HG03521 (cell line): ENCODE data around the gene CDKN2B-AS1.

Source experiments
- ATAC-seq: cut with Tn5 transposase; IDR thresholded peaks from one replicate; pipeline ENCODE4 v1.9.1; 2021; ENCODE audit warnings: mild to moderate bottlenecking, moderate library complexity; ENCODE audit not compliant: unreplicated experiment

The CDKN2B-AS1 gene

DNA sequence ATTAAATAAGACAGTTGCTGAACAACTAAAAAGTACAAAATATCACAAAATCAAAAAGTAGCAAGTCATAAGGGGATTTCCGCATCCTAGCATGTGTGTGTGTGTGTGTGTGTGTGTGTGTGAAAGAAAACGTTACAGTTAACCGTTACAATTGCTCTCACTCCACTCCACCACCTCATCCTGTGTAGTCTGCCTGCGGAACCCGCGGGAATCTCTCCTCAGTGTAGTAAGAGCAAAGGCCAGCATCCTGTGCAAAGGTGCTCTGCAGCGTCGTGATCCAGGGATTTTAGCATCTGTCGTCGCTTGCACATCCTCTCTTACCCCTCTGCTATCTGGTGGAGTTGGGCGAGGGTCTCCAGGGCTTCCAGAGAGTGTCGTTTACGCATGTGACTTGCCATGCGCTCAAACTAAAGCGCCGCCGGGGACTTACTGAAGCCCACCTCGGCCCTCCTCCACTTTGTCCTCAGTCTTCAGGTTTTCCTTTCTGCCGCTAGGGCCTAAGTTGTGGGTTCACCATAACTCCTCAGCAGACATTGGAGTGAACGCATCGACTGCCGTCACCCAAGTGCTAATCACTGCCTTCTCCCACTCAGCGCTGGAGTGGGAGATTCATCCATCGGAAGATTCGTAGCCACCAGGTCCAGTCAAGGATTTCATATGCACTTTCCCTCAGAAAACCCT lies 10.6 kb downstream of the CDKN2B-AS1 start:
- ATAC-seq, result no peak

DNA sequence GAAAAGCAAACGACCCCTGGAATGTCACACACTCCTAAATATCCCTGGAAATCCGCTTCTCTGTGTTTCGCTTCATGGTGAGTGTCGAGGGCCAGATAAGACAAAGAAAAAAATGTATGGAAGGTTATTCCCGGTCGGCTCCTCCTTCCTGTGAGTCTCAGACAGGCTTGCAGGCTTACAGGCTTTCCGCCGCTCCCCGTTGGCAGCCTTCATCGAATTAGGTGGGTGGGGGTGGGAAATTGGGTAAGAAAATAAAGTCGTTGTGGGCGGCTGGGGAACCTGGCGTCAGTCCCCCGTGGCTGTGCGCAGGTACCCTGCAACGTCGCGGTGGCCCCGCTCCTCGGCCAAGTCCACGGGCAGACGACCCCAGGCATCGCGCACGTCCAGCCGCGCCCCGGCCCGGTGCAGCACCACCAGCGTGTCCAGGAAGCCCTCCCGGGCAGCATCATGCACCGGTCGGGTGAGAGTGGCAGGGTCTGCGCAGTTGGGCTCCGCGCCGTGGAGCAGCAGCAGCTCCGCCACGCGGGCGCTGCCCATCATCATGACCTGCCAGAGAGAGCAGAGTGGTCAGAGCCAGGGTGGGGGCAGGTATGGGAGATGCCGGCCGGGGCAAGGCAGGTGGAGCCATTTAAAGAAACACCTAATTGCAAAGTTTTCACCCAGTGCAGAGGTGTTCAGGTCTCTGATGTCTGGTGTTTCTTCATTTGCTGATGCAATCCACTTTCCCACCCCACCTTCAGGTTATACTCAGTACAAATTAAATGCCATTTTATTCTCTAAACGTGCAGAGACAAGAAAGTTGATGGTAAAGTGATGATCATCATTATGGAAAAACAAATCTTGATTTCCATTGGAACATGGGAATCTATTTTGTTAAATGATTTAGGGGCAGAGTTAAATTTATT lies 11.4 kb downstream of the CDKN2B-AS1 start:
- no peak for ATAC-seq

- no peak for ATAC-seq
Measured at GRCh38 chr9:22008384-22008716, 13.8 kb downstream of the CDKN2B-AS1 start.

GRCh38 chr9:22008717-22009505 lies 14.3 kb downstream of the CDKN2B-AS1 start, which contains the start of gene CDKN2B:
CDKN2B (minus strand) TSS chr9:22009305; CDS start chr9:22008953, 352 bp downstream.
- ATAC-seq, result peak; percentile 91

DNA sequence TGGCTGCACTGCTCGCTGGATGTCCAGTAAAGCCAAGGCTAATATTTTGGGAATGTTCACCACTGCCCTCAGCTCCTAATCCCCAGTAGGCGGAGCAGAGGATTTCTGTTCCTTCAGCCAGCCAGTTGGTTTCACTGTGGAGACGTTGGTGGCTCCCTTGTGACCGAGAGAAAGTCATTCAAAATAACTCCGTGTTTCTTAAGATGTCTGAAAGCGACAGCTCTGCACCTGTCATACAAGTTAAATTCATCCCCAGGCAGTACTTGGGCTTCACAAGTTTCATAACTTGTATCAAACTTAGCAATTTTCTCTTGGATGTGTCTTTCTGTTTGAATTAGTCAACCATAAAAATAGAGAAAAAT lies 14.9 kb downstream of the CDKN2B-AS1 start:
- ATAC-seq, result no peak

- ATAC-seq, result no peak
Measured at GRCh38 chr9:22010866-22011625, 16.5 kb downstream of the CDKN2B-AS1 start.

GRCh38 chr9:22022396-22022795 lies 27.8 kb downstream of the CDKN2B-AS1 start:
- ATAC-seq, result no peak

GRCh38 chr9:22026696-22027095 lies 32.1 kb downstream of the CDKN2B-AS1 start:
- ATAC-seq, result no peak

- no peak for ATAC-seq
Measured at GRCh38 chr9:22028394-22028793, 33.8 kb downstream of the CDKN2B-AS1 start.

GRCh38 chr9:22029231-22029630 lies 34.6 kb downstream of the CDKN2B-AS1 start:
- no peak for ATAC-seq

- ATAC-seq, result peak; percentile 77
Measured at GRCh38 chr9:22030101-22030598, 35.6 kb downstream of the CDKN2B-AS1 start.

- no peak for ATAC-seq
Measured at GRCh38 chr9:22031655-22032411, 37.2 kb downstream of the CDKN2B-AS1 start.

GRCh38 chr9:22033012-22033630 lies 38.5 kb downstream of the CDKN2B-AS1 start:
- no peak for ATAC-seq

DNA sequence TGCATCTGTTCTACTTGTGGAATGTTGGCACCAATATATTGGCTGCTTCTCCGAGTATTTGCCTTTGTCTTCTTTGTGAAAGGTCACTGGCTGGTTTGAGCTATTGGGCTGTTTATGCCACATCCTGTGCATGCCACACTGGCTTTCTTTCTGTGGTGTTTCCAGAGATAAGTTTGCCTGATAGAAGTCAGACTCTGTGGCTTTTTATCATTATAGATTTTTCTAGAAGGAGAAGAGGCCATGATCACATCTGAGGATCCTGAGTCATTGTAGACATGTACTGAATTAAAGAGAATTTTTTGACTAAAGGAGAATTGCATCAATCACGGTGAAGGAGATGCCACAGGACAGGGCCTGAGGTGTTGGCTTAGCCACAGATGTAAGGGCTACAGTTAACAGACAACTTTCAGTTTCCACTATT lies 41.0 kb downstream of the CDKN2B-AS1 start:
- ATAC-seq, result no peak

GRCh38 chr9:22036866-22037626 lies 42.5 kb downstream of the CDKN2B-AS1 start:
- no peak for ATAC-seq

GRCh38 chr9:22037954-22038690 lies 43.5 kb downstream of the CDKN2B-AS1 start:
- no peak for ATAC-seq

GRCh38 chr9:22039258-22039657 lies 44.7 kb downstream of the CDKN2B-AS1 start:
- ATAC-seq, result no peak

DNA sequence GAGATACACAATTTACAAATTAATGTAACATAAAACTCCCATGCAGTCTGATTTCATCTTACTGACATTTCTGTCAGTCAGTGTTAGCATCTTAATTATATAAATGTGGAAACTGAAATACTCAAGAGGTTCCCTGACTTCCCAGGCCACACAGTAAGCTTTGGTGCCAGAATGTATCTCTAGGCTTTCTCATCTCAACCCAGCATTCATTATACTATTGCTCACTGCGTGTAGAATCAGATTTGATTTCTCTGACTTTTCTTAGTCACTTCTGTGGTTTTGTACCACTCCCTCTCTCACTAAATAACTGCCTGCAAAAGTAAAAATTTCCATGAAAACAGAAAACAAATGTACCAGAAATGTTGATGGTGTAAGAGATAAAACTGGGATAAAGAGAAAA lies 46.2 kb downstream of the CDKN2B-AS1 start:
- ATAC-seq, result no peak
